NCI-H345 treated with DMSO at 0.1 percent for 48 hours (cell line): ENCODE data around the gene C19orf81.

Experiments
- DNase-seq: peaks from one replicate; lab custom pipeline; 2025; ENCODE audit not compliant: unreplicated experiment; lab: John Stamatoyannopoulos, UW

The C19orf81 gene

GRCh38 chr19:50629194-50629593, 20.1 kb upstream of the C19orf81 start:
- DNase-seq: no peak

- DNase-seq: no peak
These were observed 19.4 kb upstream of the C19orf81 start for GRCh38 chr19:50629801-50630200.

- no peak for DNase-seq
These were observed 17.0 kb upstream of the C19orf81 start for GRCh38 chr19:50632151-50632835.

GRCh38 chr19:50633359-50633758, 15.9 kb upstream of the C19orf81 start:
- no peak for DNase-seq

GRCh38 chr19:50633973-50634372, 15.3 kb upstream of the C19orf81 start:
- no peak for DNase-seq

- DNase-seq: no peak
These were observed 12.7 kb upstream of the C19orf81 start for GRCh38 chr19:50636317-50637085.

- DNase-seq: no peak
These were observed 10.6 kb upstream of the C19orf81 start for GRCh38 chr19:50638600-50638999.

GRCh38 chr19:50639121-50640112, 9.8 kb upstream of the C19orf81 start, which contains the start of gene SYT3:
Gene SYT3, minus strand, starts transcription at chr19:50639881. Its CDS starts 2,470 bp downstream, at chr19:50637411.
- no peak for DNase-seq

GRCh38 chr19:50640368-50640767, 8.9 kb upstream of the C19orf81 start:
- DNase-seq: no peak

GRCh38 chr19:50644315-50644915, 4.8 kb upstream of the C19orf81 start:
- DNase-seq: no peak

GRCh38 chr19:50645107-50645506, 4.1 kb upstream of the C19orf81 start:
- no peak for DNase-seq

GRCh38 chr19:50646074-50646807, 3.0 kb upstream of the C19orf81 start:
- no peak for DNase-seq

GRCh38 chr19:50647879-50648615, 1.2 kb upstream of the C19orf81 start:
- no peak for DNase-seq

- no peak for DNase-seq
These were observed 586 bp upstream of the C19orf81 start for GRCh38 chr19:50648659-50649058.

- no peak for DNase-seq
These were observed 1.9 kb downstream of the C19orf81 start for GRCh38 chr19:50651174-50651573.

GRCh38 chr19:50652722-50653121, 3.5 kb downstream of the C19orf81 start:
- no peak for DNase-seq

GRCh38 chr19:50654882-50655281, 5.6 kb downstream of the C19orf81 start:
- DNase-seq: no peak

GRCh38 chr19:50657222-50657669, 8.0 kb downstream of the C19orf81 start:
- no peak for DNase-seq

GRCh38 chr19:50657712-50658440, 8.6 kb downstream of the C19orf81 start:
- no peak for DNase-seq
